Hepatocyte (in vitro differentiated cells): Measurements from ENCODE around the gene DNMT3A. TPM values are rescaled to one million over a fixed set of nuclear protein-coding genes. Genes with fewer than 3 reads are reported as not detected.
A peak's percentile ranks its signal among the peaks of the same experiment; 100 is the strongest.

ENCODE experiments used
- DNase-seq: peaks from one replicate; pipeline ENCODE4 v3.0.0-alpha.2; 2016; ENCODE audit warnings: low spot score
- H2AFZ ChIP-seq: fragments of 200-600 bp; sonication (generic); 2 replicates; pipeline ENCODE4 v1.6.0; 2016; ENCODE audit warnings: antibody characterized with exemption, mild to moderate bottlenecking
- H3K27ac ChIP-seq: fragments of 200-600 bp; sonication (generic); 2 replicates; pipeline ENCODE4 v1.5.1; 2016; ENCODE audit warnings: mild to moderate bottlenecking
- H3K27me3 ChIP-seq: fragments of 200-600 bp; sonication (generic); 2 replicates; pipeline ENCODE4 v1.6.1; 2016
- H3K36me3 ChIP-seq: fragments of 200-600 bp; sonication (generic); replicated peaks from 2 replicates; pipeline ENCODE4 v1.5.1; 2016; ENCODE audit warnings: low read depth; ENCODE audit not compliant: insufficient read depth
- H3K4me1 ChIP-seq: fragments of 200-600 bp; sonication (generic); 2 replicates; pipeline ENCODE4 v1.5.1; 2016; ENCODE audit warnings: mild to moderate bottlenecking, moderate library complexity; ENCODE audit not compliant: insufficient read depth
- H3K4me2 ChIP-seq: fragments of 200-600 bp; sonication (generic); 2 replicates; pipeline ENCODE4 v1.6.0; 2016
- H3K4me3 ChIP-seq: fragments of 200-600 bp; sonication (generic); 2 replicates; pipeline ENCODE4 v1.5.1; 2016; ENCODE audit warnings: mild to moderate bottlenecking
- H3K79me2 ChIP-seq: fragments of 200-600 bp; sonication (generic); 2 replicates; pipeline ENCODE4 v1.6.0; 2017; ENCODE audit warnings: mild to moderate bottlenecking
- H3K9me2 ChIP-seq: fragments of 200-600 bp; sonication (generic); replicated peaks from 2 replicates; pipeline ENCODE4 v1.6.0; 2017; ENCODE audit warnings: mild to moderate bottlenecking; ENCODE audit not compliant: insufficient read depth
- H3K9me3 ChIP-seq: fragments of 200-600 bp; sonication (generic); 2 replicates; pipeline ENCODE4 v1.5.1; 2016; ENCODE audit warnings: low read depth, mild to moderate bottlenecking
- H4K20me1 ChIP-seq: fragments of 200-600 bp; sonication (generic); 2 replicates; pipeline ENCODE4 v1.6.0; 2016; ENCODE audit warnings: mild to moderate bottlenecking; ENCODE audit not compliant: insufficient read depth, poor library complexity, severe bottlenecking
- CTCF ChIP-seq: fragments of 200-600 bp; sonication (generic); IDR thresholded peaks from 2 replicates; pipeline ENCODE4 v1.5.1; 2016; ENCODE audit warnings: antibody characterized with exemption, mild to moderate bottlenecking; ENCODE audit not compliant: poor library complexity
- EZH2 ChIP-seq: fragments of 200-600 bp; sonication (generic); IDR thresholded peaks from 2 replicates; pipeline ENCODE4 v1.6.1; 2016; ENCODE audit warnings: antibody characterized with exemption, mild to moderate bottlenecking, borderline replicate concordance
- EZH2phosphoT487 ChIP-seq: fragments of 200-600 bp; sonication (generic); IDR thresholded peaks from one replicate; pipeline ENCODE4 v1.6.1; 2018; ENCODE audit warnings: antibody characterized with exemption, mild to moderate bottlenecking, low read depth, moderate library complexity; ENCODE audit not compliant: unreplicated experiment, severe bottlenecking
- WGBS: methylation state at CpG from one replicate; pipeline ENCODE4 v1.1.6; 2016; ENCODE audit warnings: low lambda C conversion rate; ENCODE audit errors: missing lambda C conversion rate; 5-methylcytosine and 5-hydroxymethylcytosine counted together
- polyA plus RNA-seq: library from polyadenylated mRNA; unstranded; fragments of >200 nt; fragmentation: Nextera tagmentation; extraction: Ambion mirVana; gene quantifications from 2 replicates; pipeline ENCODE4 v1.2.1, GENCODE V29; 2016
- total RNA-seq: library from RNA; depleted of rRNA; stranded (reverse); fragments of >200 nt; gene quantifications from 2 replicates; pipeline ENCODE4 v1.2.3, GENCODE V29; 2014

DNMT3A gene
- total and polyA plus RNA-seq, 2 experiments from 2014 or later, result 28.3 to 43.8 TPM

DNA sequence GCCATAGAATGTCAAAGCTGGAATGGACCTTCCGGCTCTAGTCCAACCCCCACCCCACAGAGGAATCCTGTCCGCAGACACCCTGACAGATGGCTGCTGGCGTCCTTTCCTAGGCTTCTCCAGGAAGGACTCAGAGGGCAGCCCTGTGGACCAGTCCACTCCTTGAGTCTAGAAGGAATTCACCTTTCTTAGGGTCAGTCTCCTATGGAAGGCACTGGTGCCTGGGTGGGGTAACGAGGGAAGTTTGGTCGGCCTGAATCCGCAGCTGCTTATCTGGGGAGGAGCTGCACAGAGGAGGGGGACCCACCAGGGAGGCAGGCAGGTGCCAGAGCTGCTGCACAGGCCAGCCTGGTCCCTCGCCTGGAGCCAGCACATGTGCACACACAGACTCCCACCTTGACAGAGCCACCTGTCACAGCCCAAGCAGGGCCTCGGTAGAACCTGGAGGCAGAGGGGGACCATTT is 2.5 kb downstream of the DNMT3A start:
- Histone ChIP-seq H3K4me1 (peaks cover 26% of the 10 kb centered on the region), H3K79me2 (peaks cover 82% of the 10 kb centered on the region), H3K27me3 (no peaks in the 10 kb centered on the region), H3K9me3 (no peaks in the 10 kb centered on the region), H4K20me1 (peaks cover 59% of the 10 kb centered on the region), H3K9me2 (no peaks in the 10 kb centered on the region), H3K36me3 (no peaks in the 10 kb centered on the region), H3K27ac (no peak overlapping the region), H3K4me3 (no peak overlapping the region), H2AFZ (no peak overlapping the region), H3K4me2 (peak overlapping the region; percentile 96)
- no peak for DNase-seq
- WGBS, result 66% methylated on average over 8 of the region's 8 CpGs
- TF ChIP-seq EZH2, result no peak
- TF ChIP-seq EZH2phosphoT487, result no peak
- no peak for TF ChIP-seq CTCF

DNA sequence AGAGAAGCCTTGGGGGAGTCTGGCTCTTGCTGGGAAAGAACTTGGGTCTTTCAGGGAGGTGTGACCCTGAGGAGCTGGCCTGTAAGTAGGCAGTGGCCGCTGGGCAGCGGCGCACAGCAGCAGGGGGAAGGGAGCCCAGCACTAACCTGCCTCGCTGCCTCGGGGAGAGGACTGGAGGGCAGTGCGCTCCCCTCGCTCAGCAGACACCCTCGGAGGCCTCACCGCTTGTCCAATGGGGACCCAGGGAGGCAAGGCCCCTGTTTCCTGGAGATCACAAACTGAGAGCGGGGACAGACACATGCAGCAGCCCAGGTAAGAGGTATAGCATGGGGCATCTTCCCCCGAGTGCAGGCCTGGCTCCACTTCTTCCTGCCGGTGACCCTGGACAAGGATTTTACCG is 3.3 kb downstream of the DNMT3A start:
- Histone ChIP-seq H3K4me1 (peaks cover 26% of the 10 kb centered on the region), H3K36me3 (no peaks in the 10 kb centered on the region), H4K20me1 (peaks cover 68% of the 10 kb centered on the region), H3K27ac (no peak overlapping the region), H3K9me2 (no peaks in the 10 kb centered on the region), H3K4me3 (no peak overlapping the region), H2AFZ (no peak overlapping the region), H3K79me2 (peaks cover 82% of the 10 kb centered on the region), H3K4me2 (peak overlapping the region; percentile 96), H3K27me3 (no peaks in the 10 kb centered on the region), H3K9me3 (no peaks in the 10 kb centered on the region)
- WGBS, result 84% methylated on average over 13 of the region's 13 CpGs
- no peak for DNase-seq
- no peak for TF ChIP-seq CTCF

DNA sequence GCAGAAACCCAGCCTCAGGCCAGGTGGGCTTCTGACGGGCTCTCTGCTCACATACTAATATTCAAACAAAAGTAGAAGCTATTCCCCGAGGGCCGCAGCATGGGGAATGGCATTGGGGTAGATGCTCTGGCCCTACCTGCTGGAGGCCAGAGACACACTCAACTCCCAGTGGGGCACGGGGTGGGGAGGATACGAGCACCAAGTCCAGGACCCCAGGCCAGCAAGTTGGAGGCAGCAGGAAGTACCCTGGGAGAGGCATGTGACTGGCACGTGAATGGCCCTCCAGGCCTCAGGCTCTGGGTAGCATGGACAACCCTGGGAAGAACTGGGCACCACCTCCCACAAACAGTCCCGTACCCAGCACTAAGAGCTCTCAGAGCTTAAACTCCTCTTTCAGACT is 3.8 kb downstream of the DNMT3A start:
- 91% methylated on average over 7 of the region's 7 CpGs for WGBS
- Histone ChIP-seq H2AFZ (no peak overlapping the region), H3K27me3 (no peaks in the 10 kb centered on the region), H3K4me1 (peaks cover 22% of the 10 kb centered on the region), H3K36me3 (no peaks in the 10 kb centered on the region), H3K4me3 (no peak overlapping the region), H4K20me1 (peaks cover 73% of the 10 kb centered on the region), H3K9me2 (no peaks in the 10 kb centered on the region), H3K79me2 (peaks cover 82% of the 10 kb centered on the region), H3K4me2 (no peak overlapping the region), H3K9me3 (no peaks in the 10 kb centered on the region), H3K27ac (no peak overlapping the region)
- DNase-seq, result no peak
- no peak for TF ChIP-seq EZH2
- no peak for TF ChIP-seq CTCF
- TF ChIP-seq EZH2phosphoT487, result no peak

GRCh38 chr2:25337276-25337675 is 4.4 kb downstream of the DNMT3A start:
- Histone ChIP-seq H3K79me2 (peaks cover 83% of the 10 kb centered on the region), H3K9me3 (no peaks in the 10 kb centered on the region), H3K4me1 (peaks cover 18% of the 10 kb centered on the region), H4K20me1 (peaks cover 79% of the 10 kb centered on the region), H3K4me2 (no peak overlapping the region), H3K9me2 (no peaks in the 10 kb centered on the region), H3K27ac (no peak overlapping the region), H3K36me3 (no peaks in the 10 kb centered on the region), H2AFZ (no peak overlapping the region), H3K27me3 (no peaks in the 10 kb centered on the region), H3K4me3 (no peak overlapping the region)
- TF ChIP-seq EZH2 (no peak), CTCF (no peak), EZH2phosphoT487 (no peak)
- no peak for DNase-seq
- 83% methylated on average over 10 of the region's 10 CpGs for WGBS
